GM23338 (cell line): ENCODE data around the gene ADIPOR1. TPM values are rescaled to one million over a fixed set of nuclear protein-coding genes. Genes with fewer than 3 reads are reported as not detected.

Source experiments
- ATAC-seq: fragments of 200-7000 bp; cut with Tn5 transposase; 3 replicates; pipeline ENCODE4 v1.9.1; 2020
- DNase-seq: peaks from one replicate; pipeline ENCODE4 v3.0.0-alpha.2; 2015; ENCODE audit warnings: low spot score
- H2AFZ ChIP-seq: fragments of 200-600 bp; sonication (generic); 2 replicates; pipeline ENCODE4 v1.8.0; 2016; ENCODE audit warnings: antibody characterized with exemption, mild to moderate bottlenecking, moderate library complexity
- H3F3A ChIP-seq: fragments of 200-600 bp; sonication (generic); replicated peaks from 2 replicates; pipeline ENCODE4 v1.8.0; 2017; ENCODE audit warnings: antibody characterized with exemption, mixed run types, low read depth
- H3K27ac ChIP-seq: fragments of 200-600 bp; sonication (generic); 2 replicates; pipeline ENCODE4 v1.6.1; 2016; ENCODE audit warnings: low read depth
- H3K27me3 ChIP-seq: fragments of 200-600 bp; sonication (generic); 2 replicates; pipeline ENCODE4 v1.8.0; 2016; ENCODE audit warnings: mild to moderate bottlenecking, mixed run types, moderate library complexity; ENCODE audit not compliant: insufficient read depth
- H3K36me3 ChIP-seq: fragments of 200-600 bp; sonication (generic); 2 replicates; pipeline ENCODE4 v1.8.0; 2016; ENCODE audit warnings: mild to moderate bottlenecking; ENCODE audit not compliant: insufficient read depth
- H3K4me1 ChIP-seq: fragments of 200-600 bp; sonication (generic); 2 replicates; pipeline ENCODE4 v1.8.0; 2016; ENCODE audit warnings: mild to moderate bottlenecking, moderate library complexity; ENCODE audit not compliant: insufficient read depth
- H3K4me2 ChIP-seq: fragments of 200-600 bp; sonication (generic); 2 replicates; pipeline ENCODE4 v1.7.1; 2017; ENCODE audit warnings: mixed run types
- H3K4me3 ChIP-seq: fragments of 200-600 bp; sonication (generic); 2 replicates; pipeline ENCODE4 v1.6.1; 2016; ENCODE audit warnings: mixed run types
- H3K79me2 ChIP-seq: fragments of 200-600 bp; sonication (generic); replicated peaks from 2 replicates; pipeline ENCODE4 v1.8.0; 2017; ENCODE audit warnings: mild to moderate bottlenecking; ENCODE audit not compliant: insufficient read depth
- H3K9me2 ChIP-seq: fragments of 200-600 bp; sonication (generic); 2 replicates; pipeline ENCODE4 v1.8.0; 2017; ENCODE audit not compliant: insufficient read depth
- H4K20me1 ChIP-seq: fragments of 200-600 bp; sonication (generic); replicated peaks from 2 replicates; pipeline ENCODE4 v1.8.0; 2017; ENCODE audit warnings: mild to moderate bottlenecking; ENCODE audit not compliant: insufficient read depth
- H3K27ac Mint-ChIP-seq: 2 replicates; pipeline ENCODE4 v1.8.0; 2020; ENCODE audit warnings: inconsistent platforms, mild to moderate bottlenecking, moderate library complexity, mixed read lengths
- H3K27me3 Mint-ChIP-seq: 3 replicates; pipeline ENCODE4 v1.8.0; 2022; ENCODE audit warnings: low read depth, mild to moderate bottlenecking, moderate library complexity, mixed read lengths, inconsistent platforms; ENCODE audit not compliant: insufficient read depth, poor library complexity
- H3K36me3 Mint-ChIP-seq: 3 replicates; pipeline ENCODE4 v1.8.0; 2021; ENCODE audit warnings: low read depth, mild to moderate bottlenecking, inconsistent platforms, moderate library complexity, mixed read lengths
- H3K4me1 Mint-ChIP-seq: 3 replicates; pipeline ENCODE4 v1.8.0; 2020; ENCODE audit warnings: mild to moderate bottlenecking, inconsistent platforms, mixed read lengths
- H3K4me3 Mint-ChIP-seq: 3 replicates; pipeline ENCODE4 v1.8.0; 2021; ENCODE audit warnings: moderate library complexity, mild to moderate bottlenecking, inconsistent platforms, mixed read lengths
- H3K9me3 Mint-ChIP-seq: 3 replicates; pipeline ENCODE4 v1.8.0; 2020; ENCODE audit warnings: moderate library complexity, mild to moderate bottlenecking, inconsistent platforms, mixed read lengths
- CREB1 ChIP-seq: fragments of 250-450 bp; sonication (Bioruptor Pico); IDR thresholded peaks from 2 replicates; pipeline ENCODE4 v1.5.0; 2020; ENCODE audit warnings: low read depth, mild to moderate bottlenecking, moderate library complexity
- EZH2 ChIP-seq: fragments of 200-600 bp; sonication (generic); IDR thresholded peaks from one replicate; pipeline ENCODE4 v1.8.0; 2017; ENCODE audit warnings: antibody characterized with exemption, mild to moderate bottlenecking, low read depth; ENCODE audit not compliant: unreplicated experiment
- EZH2phosphoT487 ChIP-seq: fragments of 200-600 bp; sonication (generic); IDR thresholded peaks from one replicate; pipeline ENCODE4 v1.8.1; 2018; ENCODE audit warnings: antibody characterized with exemption; ENCODE audit not compliant: unreplicated experiment
- JUNB ChIP-seq: IDR thresholded peaks from one replicate; pipeline ENCODE4 v1.6.1; 2016; ENCODE audit warnings: antibody characterized with exemption; ENCODE audit not compliant: unreplicated experiment
- NANOG ChIP-seq: IDR thresholded peaks from 2 replicates; pipeline ENCODE4 v1.6.1; 2016; ENCODE audit warnings: antibody characterized with exemption, borderline replicate concordance
- POLR2AphosphoS5 ChIP-seq: IDR thresholded peaks from 2 replicates; pipeline ENCODE4 v1.6.1; 2016; ENCODE audit warnings: antibody characterized with exemption, low read depth
- STAT1 ChIP-seq: IDR thresholded peaks from one replicate; pipeline ENCODE4 v1.6.1; 2016; ENCODE audit warnings: antibody characterized with exemption; ENCODE audit not compliant: unreplicated experiment
- ZNF114 ChIP-seq: fragments of 250-450 bp; sonication (Bioruptor Pico); IDR thresholded peaks from 2 replicates; pipeline ENCODE4 v1.5.0; 2020; ENCODE audit warnings: mild to moderate bottlenecking, moderate library complexity
- ZNF331 ChIP-seq: fragments of 250-450 bp; sonication (Bioruptor Pico); IDR thresholded peaks from 2 replicates; pipeline ENCODE4 v1.5.0; 2020; ENCODE audit warnings: low read depth, mild to moderate bottlenecking, moderate library complexity
- polyA plus RNA-seq: library from polyadenylated mRNA; unstranded; fragments of >200 nt; fragmentation: Nextera tagmentation; extraction: Ambion mirVana; gene quantifications from 2 replicates; pipeline ENCODE4 v1.2.1, GENCODE V29; 2016
- total RNA-seq: library from RNA; depleted of rRNA; stranded (reverse); fragments of >200 nt; shearing (Covaris generic); gene quantifications from 2 replicates; pipeline ENCODE4 v1.2.3, GENCODE V29; 2014
- TF ChIP-seq, protein P1 (sequence below): fragments of 250-450 bp; sonication (Bioruptor Pico); IDR thresholded peaks from 2 replicates; pipeline ENCODE4 v1.5.0; 2020; ENCODE audit warnings: mild to moderate bottlenecking, moderate library complexity
- TF ChIP-seq, protein P2 (sequence below): IDR thresholded peaks from 2 replicates; pipeline ENCODE4 v1.6.1; 2016; ENCODE audit warnings: antibody characterized with exemption
- TF ChIP-seq, protein P3 (sequence below): IDR thresholded peaks from one replicate; pipeline ENCODE4 v1.6.1; 2018; ENCODE audit warnings: antibody characterized with exemption; ENCODE audit not compliant: unreplicated experiment
- TF ChIP-seq, protein P4 (sequence below), 2 experiments: fragments of 200-600 bp in 1 of 2; sonication (generic) in 1 of 2; conservative IDR thresholded peaks; 2 replicates each; pipeline versions ENCODE4 v1.5.1 to v1.6.1; 2016 to 2017; ENCODE audit warnings: antibody characterized with exemption in 2 of 2, low read depth in 2 of 2, mild to moderate bottlenecking in 2 of 2, moderate library complexity in 1 of 2

Gene ADIPOR1
- total and polyA plus RNA-seq, 2 experiments from 2014 or later, result 47.2 to 59.1 TPM

DNA sequence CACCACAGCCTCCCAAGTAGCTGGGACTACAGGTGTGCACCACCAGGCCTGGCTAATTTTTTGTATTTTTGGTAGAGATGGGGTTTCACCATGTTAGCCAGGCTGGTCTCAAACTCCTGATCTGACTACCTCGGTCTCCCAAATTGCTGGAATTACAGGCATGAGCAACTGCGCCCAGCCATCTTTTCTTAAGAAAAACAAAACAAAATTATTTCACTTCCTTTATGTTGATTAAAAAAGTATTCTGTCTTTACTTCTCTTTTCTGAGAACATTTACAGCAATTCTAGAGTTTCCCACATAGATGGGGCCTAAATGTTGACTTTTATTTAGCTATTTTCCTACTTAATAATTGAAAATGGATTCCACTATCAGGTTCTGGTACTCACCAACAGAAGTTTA is 31.8 kb upstream of the ADIPOR1 start:
- no peaks in the 10 kb centered on the region for H3K27me3 ChIP-seq
- H3K36me3 Mint-ChIP-seq, result no peaks in the 10 kb centered on the region
- no peaks in the 10 kb centered on the region; the same call in 2 of the 3 replicates for H3K9me3 Mint-ChIP-seq
- H3K27me3 Mint-ChIP-seq, result no peaks in the 10 kb centered on the region
- H3K4me2 ChIP-seq, result no peak overlapping the region
- TF ChIP-seq EZH2phosphoT487 (no peak), STAT1 (no peak), ZNF331 (CRISPR knock-in tag) (no peak), CREB1 (CRISPR knock-in tag) (no peak), ZNF114 (CRISPR knock-in tag) (no peak), NANOG (no peak), JUNB (no peak), EZH2 (no peak), POLR2AphosphoS5 (no peak)
- TF ChIP-seq, protein P1, sequence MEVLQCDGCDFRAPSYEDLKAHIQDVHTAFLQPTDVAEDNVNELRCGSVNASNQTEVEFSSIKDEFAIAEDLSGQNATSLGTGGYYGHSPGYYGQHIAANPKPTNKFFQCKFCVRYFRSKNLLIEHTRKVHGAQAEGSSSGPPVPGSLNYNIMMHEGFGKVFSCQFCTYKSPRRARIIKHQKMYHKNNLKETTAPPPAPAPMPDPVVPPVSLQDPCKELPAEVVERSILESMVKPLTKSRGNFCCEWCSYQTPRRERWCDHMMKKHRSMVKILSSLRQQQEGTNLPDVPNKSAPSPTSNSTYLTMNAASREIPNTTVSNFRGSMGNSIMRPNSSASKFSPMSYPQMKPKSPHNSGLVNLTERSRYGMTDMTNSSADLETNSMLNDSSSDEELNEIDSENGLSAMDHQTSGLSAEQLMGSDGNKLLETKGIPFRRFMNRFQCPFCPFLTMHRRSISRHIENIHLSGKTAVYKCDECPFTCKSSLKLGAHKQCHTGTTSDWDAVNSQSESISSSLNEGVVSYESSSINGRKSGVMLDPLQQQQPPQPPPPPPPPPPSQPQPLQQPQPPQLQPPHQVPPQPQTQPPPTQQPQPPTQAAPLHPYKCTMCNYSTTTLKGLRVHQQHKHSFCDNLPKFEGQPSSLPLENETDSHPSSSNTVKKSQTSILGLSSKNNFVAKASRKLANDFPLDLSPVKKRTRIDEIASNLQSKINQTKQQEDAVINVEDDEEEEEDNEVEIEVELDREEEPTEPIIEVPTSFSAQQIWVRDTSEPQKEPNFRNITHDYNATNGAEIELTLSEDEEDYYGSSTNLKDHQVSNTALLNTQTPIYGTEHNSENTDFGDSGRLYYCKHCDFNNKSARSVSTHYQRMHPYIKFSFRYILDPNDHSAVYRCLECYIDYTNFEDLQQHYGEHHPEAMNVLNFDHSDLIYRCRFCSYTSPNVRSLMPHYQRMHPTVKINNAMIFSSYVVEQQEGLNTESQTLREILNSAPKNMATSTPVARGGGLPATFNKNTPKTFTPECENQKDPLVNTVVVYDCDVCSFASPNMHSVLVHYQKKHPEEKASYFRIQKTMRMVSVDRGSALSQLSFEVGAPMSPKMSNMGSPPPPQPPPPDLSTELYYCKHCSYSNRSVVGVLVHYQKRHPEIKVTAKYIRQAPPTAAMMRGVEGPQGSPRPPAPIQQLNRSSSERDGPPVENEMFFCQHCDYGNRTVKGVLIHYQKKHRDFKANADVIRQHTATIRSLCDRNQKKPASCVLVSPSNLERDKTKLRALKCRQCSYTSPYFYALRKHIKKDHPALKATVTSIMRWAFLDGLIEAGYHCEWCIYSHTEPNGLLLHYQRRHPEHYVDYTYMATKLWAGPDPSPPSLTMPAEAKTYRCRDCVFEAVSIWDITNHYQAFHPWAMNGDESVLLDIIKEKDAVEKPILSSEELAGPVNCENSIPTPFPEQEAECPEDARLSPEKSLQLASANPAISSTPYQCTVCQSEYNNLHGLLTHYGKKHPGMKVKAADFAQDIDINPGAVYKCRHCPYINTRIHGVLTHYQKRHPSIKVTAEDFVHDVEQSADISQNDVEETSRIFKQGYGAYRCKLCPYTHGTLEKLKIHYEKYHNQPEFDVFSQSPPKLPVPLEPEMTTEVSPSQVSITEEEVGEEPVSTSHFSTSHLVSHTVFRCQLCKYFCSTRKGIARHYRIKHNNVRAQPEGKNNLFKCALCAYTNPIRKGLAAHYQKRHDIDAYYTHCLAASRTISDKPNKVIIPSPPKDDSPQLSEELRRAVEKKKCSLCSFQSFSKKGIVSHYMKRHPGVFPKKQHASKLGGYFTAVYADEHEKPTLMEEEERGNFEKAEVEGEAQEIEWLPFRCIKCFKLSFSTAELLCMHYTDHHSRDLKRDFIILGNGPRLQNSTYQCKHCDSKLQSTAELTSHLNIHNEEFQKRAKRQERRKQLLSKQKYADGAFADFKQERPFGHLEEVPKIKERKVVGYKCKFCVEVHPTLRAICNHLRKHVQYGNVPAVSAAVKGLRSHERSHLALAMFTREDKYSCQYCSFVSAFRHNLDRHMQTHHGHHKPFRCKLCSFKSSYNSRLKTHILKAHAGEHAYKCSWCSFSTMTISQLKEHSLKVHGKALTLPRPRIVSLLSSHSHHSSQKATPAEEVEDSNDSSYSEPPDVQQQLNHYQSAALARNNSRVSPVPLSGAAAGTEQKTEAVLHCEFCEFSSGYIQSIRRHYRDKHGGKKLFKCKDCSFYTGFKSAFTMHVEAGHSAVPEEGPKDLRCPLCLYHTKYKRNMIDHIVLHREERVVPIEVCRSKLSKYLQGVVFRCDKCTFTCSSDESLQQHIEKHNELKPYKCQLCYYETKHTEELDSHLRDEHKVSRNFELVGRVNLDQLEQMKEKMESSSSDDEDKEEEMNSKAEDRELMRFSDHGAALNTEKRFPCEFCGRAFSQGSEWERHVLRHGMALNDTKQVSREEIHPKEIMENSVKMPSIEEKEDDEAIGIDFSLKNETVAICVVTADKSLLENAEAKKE (CRISPR knock-in tag), result no peak
- TF ChIP-seq, protein P2, sequence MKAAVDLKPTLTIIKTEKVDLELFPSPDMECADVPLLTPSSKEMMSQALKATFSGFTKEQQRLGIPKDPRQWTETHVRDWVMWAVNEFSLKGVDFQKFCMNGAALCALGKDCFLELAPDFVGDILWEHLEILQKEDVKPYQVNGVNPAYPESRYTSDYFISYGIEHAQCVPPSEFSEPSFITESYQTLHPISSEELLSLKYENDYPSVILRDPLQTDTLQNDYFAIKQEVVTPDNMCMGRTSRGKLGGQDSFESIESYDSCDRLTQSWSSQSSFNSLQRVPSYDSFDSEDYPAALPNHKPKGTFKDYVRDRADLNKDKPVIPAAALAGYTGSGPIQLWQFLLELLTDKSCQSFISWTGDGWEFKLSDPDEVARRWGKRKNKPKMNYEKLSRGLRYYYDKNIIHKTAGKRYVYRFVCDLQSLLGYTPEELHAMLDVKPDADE, result no peak
- TF ChIP-seq, protein P3, sequence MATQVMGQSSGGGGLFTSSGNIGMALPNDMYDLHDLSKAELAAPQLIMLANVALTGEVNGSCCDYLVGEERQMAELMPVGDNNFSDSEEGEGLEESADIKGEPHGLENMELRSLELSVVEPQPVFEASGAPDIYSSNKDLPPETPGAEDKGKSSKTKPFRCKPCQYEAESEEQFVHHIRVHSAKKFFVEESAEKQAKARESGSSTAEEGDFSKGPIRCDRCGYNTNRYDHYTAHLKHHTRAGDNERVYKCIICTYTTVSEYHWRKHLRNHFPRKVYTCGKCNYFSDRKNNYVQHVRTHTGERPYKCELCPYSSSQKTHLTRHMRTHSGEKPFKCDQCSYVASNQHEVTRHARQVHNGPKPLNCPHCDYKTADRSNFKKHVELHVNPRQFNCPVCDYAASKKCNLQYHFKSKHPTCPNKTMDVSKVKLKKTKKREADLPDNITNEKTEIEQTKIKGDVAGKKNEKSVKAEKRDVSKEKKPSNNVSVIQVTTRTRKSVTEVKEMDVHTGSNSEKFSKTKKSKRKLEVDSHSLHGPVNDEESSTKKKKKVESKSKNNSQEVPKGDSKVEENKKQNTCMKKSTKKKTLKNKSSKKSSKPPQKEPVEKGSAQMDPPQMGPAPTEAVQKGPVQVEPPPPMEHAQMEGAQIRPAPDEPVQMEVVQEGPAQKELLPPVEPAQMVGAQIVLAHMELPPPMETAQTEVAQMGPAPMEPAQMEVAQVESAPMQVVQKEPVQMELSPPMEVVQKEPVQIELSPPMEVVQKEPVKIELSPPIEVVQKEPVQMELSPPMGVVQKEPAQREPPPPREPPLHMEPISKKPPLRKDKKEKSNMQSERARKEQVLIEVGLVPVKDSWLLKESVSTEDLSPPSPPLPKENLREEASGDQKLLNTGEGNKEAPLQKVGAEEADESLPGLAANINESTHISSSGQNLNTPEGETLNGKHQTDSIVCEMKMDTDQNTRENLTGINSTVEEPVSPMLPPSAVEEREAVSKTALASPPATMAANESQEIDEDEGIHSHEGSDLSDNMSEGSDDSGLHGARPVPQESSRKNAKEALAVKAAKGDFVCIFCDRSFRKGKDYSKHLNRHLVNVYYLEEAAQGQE, result no peak
- TF ChIP-seq, protein P4, sequence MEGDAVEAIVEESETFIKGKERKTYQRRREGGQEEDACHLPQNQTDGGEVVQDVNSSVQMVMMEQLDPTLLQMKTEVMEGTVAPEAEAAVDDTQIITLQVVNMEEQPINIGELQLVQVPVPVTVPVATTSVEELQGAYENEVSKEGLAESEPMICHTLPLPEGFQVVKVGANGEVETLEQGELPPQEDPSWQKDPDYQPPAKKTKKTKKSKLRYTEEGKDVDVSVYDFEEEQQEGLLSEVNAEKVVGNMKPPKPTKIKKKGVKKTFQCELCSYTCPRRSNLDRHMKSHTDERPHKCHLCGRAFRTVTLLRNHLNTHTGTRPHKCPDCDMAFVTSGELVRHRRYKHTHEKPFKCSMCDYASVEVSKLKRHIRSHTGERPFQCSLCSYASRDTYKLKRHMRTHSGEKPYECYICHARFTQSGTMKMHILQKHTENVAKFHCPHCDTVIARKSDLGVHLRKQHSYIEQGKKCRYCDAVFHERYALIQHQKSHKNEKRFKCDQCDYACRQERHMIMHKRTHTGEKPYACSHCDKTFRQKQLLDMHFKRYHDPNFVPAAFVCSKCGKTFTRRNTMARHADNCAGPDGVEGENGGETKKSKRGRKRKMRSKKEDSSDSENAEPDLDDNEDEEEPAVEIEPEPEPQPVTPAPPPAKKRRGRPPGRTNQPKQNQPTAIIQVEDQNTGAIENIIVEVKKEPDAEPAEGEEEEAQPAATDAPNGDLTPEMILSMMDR (conservative IDR thresholded peaks at IDR 0.05; ENCODE audit: low read depth in 2 of 2), result no peak
- H3K27ac ChIP-seq, result no peak overlapping the region
- H3K36me3 ChIP-seq, result no peaks in the 10 kb centered on the region
- H3K79me2 ChIP-seq, result no peaks in the 10 kb centered on the region
- 0 out of 2 replicates have a peak, but pooled peaks cover 4% of the 10 kb centered on the region for H3K9me2 ChIP-seq
- no peak overlapping the region for H3K4me3 Mint-ChIP-seq
- DNase-seq (no peak), ATAC-seq (no peak)
- no peaks in the 10 kb centered on the region for H3F3A ChIP-seq
- no peak overlapping the region for H2AFZ ChIP-seq
- H4K20me1 ChIP-seq, result no peaks in the 10 kb centered on the region
- no peak overlapping the region for H3K4me3 ChIP-seq
- H3K27ac Mint-ChIP-seq, result no peak overlapping the region
- no peaks in the 10 kb centered on the region for H3K4me1 ChIP-seq
- peaks cover 5% of the 10 kb centered on the region; the same call in 2 of the 3 replicates for H3K4me1 Mint-ChIP-seq
